ENCODE measurements around the gene RAP1GAP2. TPM values are rescaled to one million over a fixed set of nuclear protein-coding genes. Genes with fewer than 3 reads are reported as not detected.

The RAP1GAP2 gene
- total RNA-seq, 3 donors from 2014 or later (not counting 1 experiment from before 2014, with no cell fraction given), result 274 to 418 (median 390) TPM

DNA sequence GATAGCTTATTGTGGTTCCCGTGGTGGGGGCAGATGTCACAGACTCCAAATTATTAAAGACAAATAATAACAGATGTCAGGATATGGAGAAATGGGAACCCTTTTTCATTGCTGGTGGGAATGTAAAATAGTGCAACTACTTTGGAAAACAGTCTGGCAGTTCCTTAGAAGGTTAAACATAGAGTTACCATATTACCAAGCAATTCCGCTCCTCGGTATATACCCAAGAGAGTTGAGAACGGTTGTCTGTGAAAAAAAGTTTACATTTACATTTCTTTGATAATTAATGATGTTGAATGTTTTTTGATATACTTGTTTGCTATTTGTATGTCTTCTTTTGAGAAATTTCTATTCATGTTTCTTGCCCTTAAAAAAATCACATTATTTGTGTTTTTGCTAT, 226.0 kb downstream of the RAP1GAP2 start:
- peaks cover 0 to 2% of the 10 kb centered on the region in 2 donors for H3K9me3 Mint-ChIP-seq
- Histone ChIP-seq H3K36me3 (ENCODE audit: control insufficient read depth, insufficient read depth, low read length) (peaks cover 87% of the 10 kb centered on the region), H3K9me3 (ENCODE audit: control insufficient read depth, insufficient read depth, low read length) (no peaks in the 10 kb centered on the region), H3K4me3 (ENCODE audit: low read length) (no peak overlapping the region), H3K4me1 (ENCODE audit: control insufficient read depth, insufficient read depth, low read length) (no peaks in the 10 kb centered on the region), H3K27me3 (ENCODE audit: control insufficient read depth, insufficient read depth, low read length) (no peaks in the 10 kb centered on the region), H3K27ac (ENCODE audit: low read length) (no peak overlapping the region)
- no peak for ATAC-seq
- peaks cover 34 to 35% of the 10 kb centered on the region in 2 donors for H3K4me1 Mint-ChIP-seq
- no peak for DNase-seq
- intact Hi-C loops (cut with micrococcal nuclease), result no loop called here
- H3K27me3 Mint-ChIP-seq (ENCODE audit: low read depth in 2 of 2), result no peaks in the 10 kb centered on the region
- no peak overlapping the region for H3K4me3 Mint-ChIP-seq
- H3K36me3 Mint-ChIP-seq, result peaks cover 42% of the 10 kb centered on the region
- no CpG with 5 or more reads among the region's 4 CpGs for WGBS (ENCODE audit: insufficient coverage)
- peak overlapping the region; percentile 22 to 75 for H3K27ac Mint-ChIP-seq
- TF ChIP-seq, protein P1, sequence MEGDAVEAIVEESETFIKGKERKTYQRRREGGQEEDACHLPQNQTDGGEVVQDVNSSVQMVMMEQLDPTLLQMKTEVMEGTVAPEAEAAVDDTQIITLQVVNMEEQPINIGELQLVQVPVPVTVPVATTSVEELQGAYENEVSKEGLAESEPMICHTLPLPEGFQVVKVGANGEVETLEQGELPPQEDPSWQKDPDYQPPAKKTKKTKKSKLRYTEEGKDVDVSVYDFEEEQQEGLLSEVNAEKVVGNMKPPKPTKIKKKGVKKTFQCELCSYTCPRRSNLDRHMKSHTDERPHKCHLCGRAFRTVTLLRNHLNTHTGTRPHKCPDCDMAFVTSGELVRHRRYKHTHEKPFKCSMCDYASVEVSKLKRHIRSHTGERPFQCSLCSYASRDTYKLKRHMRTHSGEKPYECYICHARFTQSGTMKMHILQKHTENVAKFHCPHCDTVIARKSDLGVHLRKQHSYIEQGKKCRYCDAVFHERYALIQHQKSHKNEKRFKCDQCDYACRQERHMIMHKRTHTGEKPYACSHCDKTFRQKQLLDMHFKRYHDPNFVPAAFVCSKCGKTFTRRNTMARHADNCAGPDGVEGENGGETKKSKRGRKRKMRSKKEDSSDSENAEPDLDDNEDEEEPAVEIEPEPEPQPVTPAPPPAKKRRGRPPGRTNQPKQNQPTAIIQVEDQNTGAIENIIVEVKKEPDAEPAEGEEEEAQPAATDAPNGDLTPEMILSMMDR (IDR thresholded peaks at IDR 0.05), result no peak

GRCh38 chr17:3024346-3024745, 228.1 kb downstream of the RAP1GAP2 start:
- ATAC-seq, result no peak
- Histone ChIP-seq H3K9me3 (ENCODE audit: control insufficient read depth, insufficient read depth, low read length) (no peaks in the 10 kb centered on the region), H3K4me3 (ENCODE audit: low read length) (no peak overlapping the region), H3K36me3 (ENCODE audit: control insufficient read depth, insufficient read depth, low read length) (peaks cover 83% of the 10 kb centered on the region), H3K27ac (ENCODE audit: low read length) (no peak overlapping the region), H3K4me1 (ENCODE audit: control insufficient read depth, insufficient read depth, low read length) (no peaks in the 10 kb centered on the region), H3K27me3 (ENCODE audit: control insufficient read depth, insufficient read depth, low read length) (no peaks in the 10 kb centered on the region)
- H3K27ac Mint-ChIP-seq, result peak overlapping the region; percentile 67 to 73
- DNase-seq, result no peak
- peaks cover 49% of the 10 kb centered on the region for H3K36me3 Mint-ChIP-seq
- peaks cover 41 to 47% of the 10 kb centered on the region in 2 donors for H3K4me1 Mint-ChIP-seq
- 100% methylated on average over 1 of the region's 2 CpGs for WGBS (ENCODE audit: insufficient coverage)
- H3K27me3 Mint-ChIP-seq (ENCODE audit: low read depth in 2 of 2), result no peaks in the 10 kb centered on the region
- no peak overlapping the region for H3K4me3 Mint-ChIP-seq
- intact Hi-C loops (cut with micrococcal nuclease), result no loop called here
- TF ChIP-seq, protein P1 (IDR thresholded peaks at IDR 0.05), result no peak
- peaks cover 0 to 2% of the 10 kb centered on the region in 2 donors for H3K9me3 Mint-ChIP-seq

- intact Hi-C loops (cut with micrococcal nuclease), result no loop called here
Measured at GRCh38 chr17:3025421-3026124, 229.3 kb downstream of the RAP1GAP2 start.

More at GRCh38 chr17:3025421-3026124, 229.3 kb downstream of the RAP1GAP2 start:
- H3K36me3 Mint-ChIP-seq, result peaks cover 53% of the 10 kb centered on the region
- TF ChIP-seq, protein P1 (IDR thresholded peaks at IDR 0.05), result no peak
- H3K4me1 ChIP-seq (ENCODE audit: control insufficient read depth, insufficient read depth, low read length), result no peaks in the 10 kb centered on the region
- H3K36me3 ChIP-seq (ENCODE audit: control insufficient read depth, insufficient read depth, low read length), result peaks cover 85% of the 10 kb centered on the region
- 94% methylated on average over 12 of the region's 17 CpGs for WGBS (ENCODE audit: insufficient coverage)
- no peak overlapping the region for H3K4me3 Mint-ChIP-seq
- no peak for ATAC-seq
- DNase-seq, result peak in 1 of 2 donors; percentile 12
- no peaks in the 10 kb centered on the region for H3K9me3 ChIP-seq (ENCODE audit: control insufficient read depth, insufficient read depth, low read length)
- H3K27me3 Mint-ChIP-seq (ENCODE audit: low read depth in 2 of 2), result no peaks in the 10 kb centered on the region
- no peak overlapping the region for H3K27ac ChIP-seq (ENCODE audit: low read length)
- H3K27ac Mint-ChIP-seq, result no peak overlapping the region
- no peak overlapping the region for H3K4me3 ChIP-seq (ENCODE audit: low read length)
- H3K9me3 Mint-ChIP-seq, result peaks cover 0 to 2% of the 10 kb centered on the region in 2 donors
- no peaks in the 10 kb centered on the region for H3K27me3 ChIP-seq (ENCODE audit: control insufficient read depth, insufficient read depth, low read length)
- H3K4me1 Mint-ChIP-seq, result peaks cover 39 to 40% of the 10 kb centered on the region in 2 donors

Measured in natural killer cell (primary cell).